ENCODE data around the gene CFAP73. TPM values are rescaled to one million over a fixed set of nuclear protein-coding genes. Genes with fewer than 3 reads are reported as not detected.

Gene CFAP73
- total RNA-seq, 1 donor from 2014 or later, result not detected

- DNase-seq (ENCODE audit: low read depth) (no peak), FAIRE-seq (no peak)
- Histone ChIP-seq H3K27me3 (ENCODE audit: control insufficient read depth, insufficient read depth, low read length) (no peaks in the 10 kb centered on the region), H3K4me3 (ENCODE audit: low read depth, low read length) (no peak overlapping the region), H3K36me3 (ENCODE audit: control insufficient read depth, insufficient read depth, low read length) (peaks cover 47% of the 10 kb centered on the region)
- TF ChIP-seq CTCF (IDR thresholded peaks at IDR 0.05; ENCODE audit: insufficient read depth, low read length, severe bottlenecking), result no peak
Observed at GRCh38 chr12:113167868-113168267, 18.3 kb downstream of the CFAP73 start.

GRCh38 chr12:113169697-113170096, 20.2 kb downstream of the CFAP73 start:
- Histone ChIP-seq H3K27me3 (ENCODE audit: control insufficient read depth, insufficient read depth, low read length) (no peaks in the 10 kb centered on the region), H3K4me3 (ENCODE audit: low read depth, low read length) (no peak overlapping the region), H3K36me3 (ENCODE audit: control insufficient read depth, insufficient read depth, low read length) (peaks cover 53% of the 10 kb centered on the region)
- FAIRE-seq (no peak), DNase-seq (ENCODE audit: low read depth) (no peak)
- TF ChIP-seq CTCF (IDR thresholded peaks at IDR 0.05; ENCODE audit: insufficient read depth, low read length, severe bottlenecking), result no peak

GRCh38 chr12:113170457-113170856, 20.9 kb downstream of the CFAP73 start:
- no peak for FAIRE-seq
- Histone ChIP-seq H3K36me3 (ENCODE audit: control insufficient read depth, insufficient read depth, low read length) (peaks cover 48% of the 10 kb centered on the region), H3K27me3 (ENCODE audit: control insufficient read depth, insufficient read depth, low read length) (no peaks in the 10 kb centered on the region), H3K4me3 (ENCODE audit: low read depth, low read length) (no peak overlapping the region)
- no peak for DNase-seq (ENCODE audit: low read depth)
- no peak for TF ChIP-seq CTCF (IDR thresholded peaks at IDR 0.05; ENCODE audit: insufficient read depth, low read length, severe bottlenecking)

- TF ChIP-seq CTCF (IDR thresholded peaks at IDR 0.05; ENCODE audit: insufficient read depth, low read length, severe bottlenecking), result no peak
- H3K36me3 ChIP-seq (ENCODE audit: control insufficient read depth, insufficient read depth, low read length), result peaks cover 45% of the 10 kb centered on the region
Observed at GRCh38 chr12:113170926-113171325, 21.4 kb downstream of the CFAP73 start.

GRCh38 chr12:113171543-113171942, 22.0 kb downstream of the CFAP73 start:
- TF ChIP-seq CTCF (IDR thresholded peaks at IDR 0.05; ENCODE audit: insufficient read depth, low read length, severe bottlenecking), result no peak
- H3K27me3 ChIP-seq (ENCODE audit: control insufficient read depth, insufficient read depth, low read length), result no peaks in the 10 kb centered on the region
- peak; percentile 7 for FAIRE-seq

More at GRCh38 chr12:113170926-113171325, 21.4 kb downstream of the CFAP73 start:
- DNase-seq (ENCODE audit: low read depth), result no peak
- H3K4me3 ChIP-seq (ENCODE audit: low read depth, low read length), result no peak overlapping the region
- no peak for FAIRE-seq
- no peaks in the 10 kb centered on the region for H3K27me3 ChIP-seq (ENCODE audit: control insufficient read depth, insufficient read depth, low read length)

GRCh38 chr12:113172185-113172584, 22.7 kb downstream of the CFAP73 start:
- FAIRE-seq (peak; percentile 40), DNase-seq (ENCODE audit: low read depth) (no peak)
- no peaks in the 10 kb centered on the region for H3K27me3 ChIP-seq (ENCODE audit: control insufficient read depth, insufficient read depth, low read length)
- no peak overlapping the region for H3K4me3 ChIP-seq (ENCODE audit: low read depth, low read length)
- peaks cover 49% of the 10 kb centered on the region for H3K36me3 ChIP-seq (ENCODE audit: control insufficient read depth, insufficient read depth, low read length)
- no peak for TF ChIP-seq CTCF (IDR thresholded peaks at IDR 0.05; ENCODE audit: insufficient read depth, low read length, severe bottlenecking)

More at GRCh38 chr12:113171543-113171942, 22.0 kb downstream of the CFAP73 start:
- peaks cover 43% of the 10 kb centered on the region for H3K36me3 ChIP-seq (ENCODE audit: control insufficient read depth, insufficient read depth, low read length)
- DNase-seq (ENCODE audit: low read depth), result no peak
- no peak overlapping the region for H3K4me3 ChIP-seq (ENCODE audit: low read depth, low read length)

All from bronchial epithelial cell (primary cell).